ENCODE measurements around the gene SLU7. TPM values are rescaled to one million over a fixed set of nuclear protein-coding genes. Genes with fewer than 3 reads are reported as not detected.

SLU7 gene
- polyA plus RNA-seq, 1 donor from 2014 or later: 82.2 TPM

DNA sequence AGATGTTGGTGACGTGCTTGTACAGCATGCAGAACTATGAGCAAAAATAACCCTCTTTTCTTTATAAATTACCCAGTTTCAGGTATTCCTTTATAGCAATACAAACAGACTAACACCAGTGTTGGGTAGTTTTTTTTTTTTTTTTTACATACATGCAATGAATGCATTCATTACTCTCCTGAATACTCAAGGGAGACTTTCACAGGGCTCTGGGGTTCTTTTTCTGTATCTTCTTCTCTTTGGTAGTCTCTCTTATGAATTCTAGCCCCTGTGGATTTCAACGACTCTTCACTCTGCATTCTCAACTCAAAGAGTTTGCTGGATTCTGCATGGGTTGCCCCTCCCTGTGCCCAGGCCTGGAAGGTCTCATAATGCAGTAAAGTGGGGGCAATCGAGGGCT, 30.6 kb upstream of the SLU7 start:
- no peaks in the 10 kb centered on the region for H3K27me3 ChIP-seq (ENCODE audit: insufficient read depth, low read depth, low read length)
- H3K9me3 ChIP-seq (ENCODE audit: low read length): no peaks in the 10 kb centered on the region
- no peaks in the 10 kb centered on the region for H3K79me2 ChIP-seq (replicated peaks; ENCODE audit: insufficient read depth, low read length)
- no peak overlapping the region for H2AFZ ChIP-seq (ENCODE audit: low read depth, low read length)
- H3K4me3 ChIP-seq (ENCODE audit: low read length): no peak overlapping the region
- no peak overlapping the region for H3K27ac ChIP-seq (ENCODE audit: low read length)
- H3K36me3 ChIP-seq (ENCODE audit: insufficient read depth, low read length): no peaks in the 10 kb centered on the region
- no peaks in the 10 kb centered on the region for H3F3A ChIP-seq (ENCODE audit: insufficient read depth, low read length, poor library complexity, severe bottlenecking)
- no peaks in the 10 kb centered on the region for H3K9me2 ChIP-seq (ENCODE audit: insufficient read depth, low read length)
- no peak overlapping the region for H3K9ac ChIP-seq (ENCODE audit: low read length)
- no peak overlapping the region for H3K4me2 ChIP-seq (ENCODE audit: low read length)
- H4K20me1 ChIP-seq (ENCODE audit: insufficient read depth): no peaks in the 10 kb centered on the region
- TF ChIP-seq, protein P1, sequence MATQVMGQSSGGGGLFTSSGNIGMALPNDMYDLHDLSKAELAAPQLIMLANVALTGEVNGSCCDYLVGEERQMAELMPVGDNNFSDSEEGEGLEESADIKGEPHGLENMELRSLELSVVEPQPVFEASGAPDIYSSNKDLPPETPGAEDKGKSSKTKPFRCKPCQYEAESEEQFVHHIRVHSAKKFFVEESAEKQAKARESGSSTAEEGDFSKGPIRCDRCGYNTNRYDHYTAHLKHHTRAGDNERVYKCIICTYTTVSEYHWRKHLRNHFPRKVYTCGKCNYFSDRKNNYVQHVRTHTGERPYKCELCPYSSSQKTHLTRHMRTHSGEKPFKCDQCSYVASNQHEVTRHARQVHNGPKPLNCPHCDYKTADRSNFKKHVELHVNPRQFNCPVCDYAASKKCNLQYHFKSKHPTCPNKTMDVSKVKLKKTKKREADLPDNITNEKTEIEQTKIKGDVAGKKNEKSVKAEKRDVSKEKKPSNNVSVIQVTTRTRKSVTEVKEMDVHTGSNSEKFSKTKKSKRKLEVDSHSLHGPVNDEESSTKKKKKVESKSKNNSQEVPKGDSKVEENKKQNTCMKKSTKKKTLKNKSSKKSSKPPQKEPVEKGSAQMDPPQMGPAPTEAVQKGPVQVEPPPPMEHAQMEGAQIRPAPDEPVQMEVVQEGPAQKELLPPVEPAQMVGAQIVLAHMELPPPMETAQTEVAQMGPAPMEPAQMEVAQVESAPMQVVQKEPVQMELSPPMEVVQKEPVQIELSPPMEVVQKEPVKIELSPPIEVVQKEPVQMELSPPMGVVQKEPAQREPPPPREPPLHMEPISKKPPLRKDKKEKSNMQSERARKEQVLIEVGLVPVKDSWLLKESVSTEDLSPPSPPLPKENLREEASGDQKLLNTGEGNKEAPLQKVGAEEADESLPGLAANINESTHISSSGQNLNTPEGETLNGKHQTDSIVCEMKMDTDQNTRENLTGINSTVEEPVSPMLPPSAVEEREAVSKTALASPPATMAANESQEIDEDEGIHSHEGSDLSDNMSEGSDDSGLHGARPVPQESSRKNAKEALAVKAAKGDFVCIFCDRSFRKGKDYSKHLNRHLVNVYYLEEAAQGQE (IDR thresholded peaks at IDR 0.05; ENCODE audit: borderline replicate concordance): no peak
- TF ChIP-seq TAF1 (IDR thresholded peaks at IDR 0.05; ENCODE audit: low read depth): no peak
- no peak for TF ChIP-seq EZH2 (IDR thresholded peaks at IDR 0.05; ENCODE audit: borderline replicate concordance, insufficient read depth, low read length, poor library complexity, severe bottlenecking)
- TF ChIP-seq RAD21 (conservative IDR thresholded peaks at IDR 0.05): no peak
- no peak for TF ChIP-seq CTCF (IDR thresholded peaks at IDR 0.05; ENCODE audit: poor library complexity, severe bottlenecking)
- no peak for TF ChIP-seq MXI1 (conservative IDR thresholded peaks at IDR 0.05; ENCODE audit: poor library complexity, severe bottlenecking)
- no peak for TF ChIP-seq POLR2AphosphoS5 (IDR thresholded peaks at IDR 0.05)
- no peak for TF ChIP-seq EP300 (conservative IDR thresholded peaks at IDR 0.05; ENCODE audit: poor library complexity, severe bottlenecking)
- no peak for TF ChIP-seq SMC3 (conservative IDR thresholded peaks at IDR 0.05; ENCODE audit: poor library complexity)

GRCh38 chr5:160448886-160449285, 30.0 kb upstream of the SLU7 start:
- no peak overlapping the region for H3K4me3 ChIP-seq (ENCODE audit: low read length)
- no peaks in the 10 kb centered on the region for H3K36me3 ChIP-seq (ENCODE audit: insufficient read depth, low read length)
- no peak overlapping the region for H3K27ac ChIP-seq (ENCODE audit: low read length)
- H3F3A ChIP-seq (ENCODE audit: insufficient read depth, low read length, poor library complexity, severe bottlenecking): no peaks in the 10 kb centered on the region
- TF ChIP-seq SMC3 (conservative IDR thresholded peaks at IDR 0.05; ENCODE audit: poor library complexity) (no peak), EP300 (conservative IDR thresholded peaks at IDR 0.05; ENCODE audit: poor library complexity, severe bottlenecking) (no peak), MXI1 (conservative IDR thresholded peaks at IDR 0.05; ENCODE audit: poor library complexity, severe bottlenecking) (no peak), RAD21 (conservative IDR thresholded peaks at IDR 0.05) (no peak), TAF1 (IDR thresholded peaks at IDR 0.05; ENCODE audit: low read depth) (no peak), CTCF (IDR thresholded peaks at IDR 0.05; ENCODE audit: poor library complexity, severe bottlenecking) (no peak), EZH2 (IDR thresholded peaks at IDR 0.05; ENCODE audit: borderline replicate concordance, insufficient read depth, low read length, poor library complexity, severe bottlenecking) (no peak), POLR2AphosphoS5 (IDR thresholded peaks at IDR 0.05) (no peak)
- TF ChIP-seq, protein P1 (IDR thresholded peaks at IDR 0.05; ENCODE audit: borderline replicate concordance): no peak
- H4K20me1 ChIP-seq (ENCODE audit: insufficient read depth): no peaks in the 10 kb centered on the region
- H3K9me2 ChIP-seq (ENCODE audit: insufficient read depth, low read length): no peaks in the 10 kb centered on the region
- no peaks in the 10 kb centered on the region for H3K79me2 ChIP-seq (replicated peaks; ENCODE audit: insufficient read depth, low read length)
- no peak overlapping the region for H3K4me2 ChIP-seq (ENCODE audit: low read length)
- H2AFZ ChIP-seq (ENCODE audit: low read depth, low read length): no peak overlapping the region
- H3K27me3 ChIP-seq (ENCODE audit: insufficient read depth, low read depth, low read length): no peaks in the 10 kb centered on the region
- no peaks in the 10 kb centered on the region for H3K9me3 ChIP-seq (ENCODE audit: low read length)
- H3K9ac ChIP-seq (ENCODE audit: low read length): no peak overlapping the region
